Activated T-cell treated with anti-CD3 and anti-CD28 coated beads for 4 hours (primary cell): ENCODE measurements around the gene ELL2.
"Not testable (repeated sequence)": the region's sequence is repeated elsewhere in the genome, so short reads cannot be mapped to it uniquely, and the experiment has no call there.

Experiments used
- DNase-seq: peaks from one replicate; pipeline ENCODE4 v3.0.0-alpha.2; 2020

ELL2 gene

GRCh38 chr5:95858661-95859595, 102.7 kb downstream of the ELL2 start:
- peak; percentile 84 for DNase-seq

GRCh38 chr5:95858023-95858461, 103.6 kb downstream of the ELL2 start:
- no peak for DNase-seq

DNA sequence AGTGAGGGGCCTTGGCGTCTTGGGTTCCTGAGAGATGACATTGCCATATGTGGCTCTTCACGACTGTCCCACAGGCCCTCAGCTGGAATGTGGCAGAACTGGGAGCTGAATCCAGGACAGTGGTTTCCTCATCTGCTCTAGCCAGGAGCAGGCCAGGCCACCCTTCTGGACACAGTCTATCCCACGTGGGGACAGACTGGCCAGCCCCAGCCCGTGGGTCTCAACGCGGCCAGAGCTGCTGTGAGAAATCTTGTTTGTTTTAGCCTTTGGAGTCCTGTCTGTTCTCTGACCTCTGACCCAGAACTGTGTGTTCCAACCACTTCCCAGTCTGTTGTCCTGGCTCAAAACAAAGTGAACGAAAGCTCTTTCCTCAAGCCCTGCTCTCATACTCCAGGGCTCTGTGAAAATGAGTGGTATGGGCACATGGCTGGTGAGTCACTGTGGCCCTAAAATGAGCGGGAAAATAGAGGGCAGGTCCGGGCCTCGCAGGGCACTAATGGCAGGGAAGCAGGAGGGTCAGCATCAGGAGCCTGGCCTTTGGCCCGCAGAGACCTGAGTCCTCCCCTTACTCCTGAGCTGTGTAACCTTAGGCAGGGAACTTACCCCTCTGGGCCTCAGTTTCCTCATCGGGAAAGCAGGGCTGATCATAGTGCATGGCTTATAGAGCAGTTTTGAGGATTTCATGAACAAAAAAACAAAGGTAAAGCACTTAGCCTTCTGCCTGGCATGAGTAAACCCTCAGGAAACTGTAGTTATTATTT, 104.3 kb downstream of the ELL2 start:
- no peak for DNase-seq

- DNase-seq: no peak
Measured at GRCh38 chr5:95856501-95856981, 105.1 kb downstream of the ELL2 start.

- DNase-seq: no peak
Measured at GRCh38 chr5:95853490-95853889, 108.2 kb downstream of the ELL2 start.

DNA sequence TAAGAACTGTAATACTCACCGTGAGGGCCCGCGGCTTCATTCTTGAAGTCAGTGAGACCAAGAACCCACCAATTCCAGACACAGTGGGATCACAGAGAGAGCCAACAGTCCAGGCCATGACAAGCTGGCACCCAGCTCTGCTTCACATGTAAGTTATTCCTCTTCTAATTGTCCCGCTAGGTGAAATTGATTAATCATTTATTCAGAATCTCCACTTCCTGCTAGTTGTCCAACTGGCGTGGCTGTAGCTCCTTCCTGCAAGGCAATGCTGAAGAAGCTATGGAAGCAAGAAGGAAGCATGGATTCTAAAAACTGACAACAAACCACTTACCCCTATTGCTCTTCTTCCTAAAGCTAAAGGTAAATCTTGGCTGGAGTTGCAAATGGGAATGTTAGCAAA, 109.1 kb downstream of the ELL2 start:
- no peak for DNase-seq

- DNase-seq: not testable (repeated sequence)
Measured at GRCh38 chr5:95851141-95851540, 110.5 kb downstream of the ELL2 start.

DNA sequence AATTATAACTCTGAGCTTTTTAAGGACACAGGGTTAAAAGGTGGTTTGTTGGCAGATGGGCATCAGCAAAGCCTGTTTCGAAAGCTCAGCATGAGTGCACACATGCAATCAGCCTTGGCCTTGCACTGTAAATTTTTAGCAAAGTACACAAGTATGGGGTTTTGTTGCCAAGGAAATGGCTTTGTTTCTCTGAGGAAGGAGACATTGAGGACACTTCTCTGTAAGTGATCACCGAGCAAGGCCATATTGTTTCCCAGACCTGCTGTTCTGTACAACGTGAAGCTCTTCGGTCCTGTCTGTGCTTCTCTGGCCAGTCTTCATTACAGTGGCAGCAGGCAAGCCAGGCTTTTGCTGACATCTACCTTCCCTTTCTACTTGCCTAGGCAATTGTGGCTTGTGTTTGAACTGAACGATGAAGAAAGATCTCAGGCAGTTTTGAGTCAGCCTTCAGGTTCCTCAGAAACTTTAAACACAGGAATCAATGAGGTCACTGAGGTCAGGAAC, 111.2 kb downstream of the ELL2 start:
- DNase-seq: no peak

DNA sequence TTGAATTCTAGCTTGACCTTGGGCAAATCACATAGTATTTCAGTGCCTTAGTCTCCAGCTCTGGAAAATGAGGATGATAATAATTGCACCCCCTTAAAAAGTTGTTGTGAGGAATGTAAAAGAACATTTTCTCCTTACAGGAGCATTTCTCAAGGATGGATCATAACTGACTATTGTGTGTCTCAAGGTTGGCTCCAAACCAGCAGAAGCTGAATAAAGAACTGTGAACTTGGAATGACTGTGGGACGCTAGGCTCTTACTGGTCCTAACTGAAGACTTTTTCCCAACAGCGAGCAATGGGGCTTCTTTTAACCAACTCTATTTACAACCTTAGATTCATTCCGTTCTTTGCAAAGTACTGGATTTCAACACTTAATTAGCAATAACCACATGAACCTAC, 113.0 kb downstream of the ELL2 start:
- DNase-seq: no peak

GRCh38 chr5:95847261-95847592, 114.4 kb downstream of the ELL2 start:
- no peak for DNase-seq

DNA sequence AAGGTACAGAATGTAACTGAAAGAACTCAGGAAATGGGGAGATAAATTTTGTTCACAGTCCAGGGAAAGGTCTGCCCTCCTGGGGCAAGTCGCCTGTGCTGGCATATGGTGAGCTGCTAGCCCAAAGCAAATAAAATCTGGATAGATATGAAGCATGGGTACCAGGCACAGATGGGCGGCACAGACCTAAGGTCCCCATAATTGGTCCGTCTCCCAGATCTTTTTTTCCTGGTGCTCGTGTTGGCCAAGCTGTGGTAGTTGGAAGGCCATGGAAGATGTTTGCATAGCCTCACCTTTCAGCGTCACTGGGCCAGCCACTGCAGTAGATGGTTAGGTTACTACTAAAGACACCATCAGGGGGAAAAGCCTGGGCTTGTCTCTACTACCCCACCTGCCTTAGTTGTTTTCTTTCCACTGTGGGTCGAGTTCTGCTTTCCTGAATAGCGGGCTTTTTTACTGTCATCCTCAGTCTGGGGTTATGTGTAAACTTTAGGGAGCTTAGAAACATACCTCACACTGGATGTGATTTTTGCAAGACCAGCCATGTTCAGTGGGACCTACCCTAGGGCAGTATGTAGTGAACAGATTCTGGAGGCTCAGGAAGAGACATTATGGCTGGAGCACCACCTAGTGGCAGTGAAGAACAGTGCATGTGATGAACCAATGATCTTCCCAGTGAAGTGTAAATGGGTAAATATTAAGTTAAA, 114.9 kb downstream of the ELL2 start:
- DNase-seq: peak; percentile 59

- DNase-seq: no peak
Measured at GRCh38 chr5:95845391-95845790, 116.3 kb downstream of the ELL2 start.

GRCh38 chr5:95843733-95844223, 117.9 kb downstream of the ELL2 start:
- no peak for DNase-seq

GRCh38 chr5:95842854-95843544, 118.7 kb downstream of the ELL2 start:
- no peak for DNase-seq

DNA sequence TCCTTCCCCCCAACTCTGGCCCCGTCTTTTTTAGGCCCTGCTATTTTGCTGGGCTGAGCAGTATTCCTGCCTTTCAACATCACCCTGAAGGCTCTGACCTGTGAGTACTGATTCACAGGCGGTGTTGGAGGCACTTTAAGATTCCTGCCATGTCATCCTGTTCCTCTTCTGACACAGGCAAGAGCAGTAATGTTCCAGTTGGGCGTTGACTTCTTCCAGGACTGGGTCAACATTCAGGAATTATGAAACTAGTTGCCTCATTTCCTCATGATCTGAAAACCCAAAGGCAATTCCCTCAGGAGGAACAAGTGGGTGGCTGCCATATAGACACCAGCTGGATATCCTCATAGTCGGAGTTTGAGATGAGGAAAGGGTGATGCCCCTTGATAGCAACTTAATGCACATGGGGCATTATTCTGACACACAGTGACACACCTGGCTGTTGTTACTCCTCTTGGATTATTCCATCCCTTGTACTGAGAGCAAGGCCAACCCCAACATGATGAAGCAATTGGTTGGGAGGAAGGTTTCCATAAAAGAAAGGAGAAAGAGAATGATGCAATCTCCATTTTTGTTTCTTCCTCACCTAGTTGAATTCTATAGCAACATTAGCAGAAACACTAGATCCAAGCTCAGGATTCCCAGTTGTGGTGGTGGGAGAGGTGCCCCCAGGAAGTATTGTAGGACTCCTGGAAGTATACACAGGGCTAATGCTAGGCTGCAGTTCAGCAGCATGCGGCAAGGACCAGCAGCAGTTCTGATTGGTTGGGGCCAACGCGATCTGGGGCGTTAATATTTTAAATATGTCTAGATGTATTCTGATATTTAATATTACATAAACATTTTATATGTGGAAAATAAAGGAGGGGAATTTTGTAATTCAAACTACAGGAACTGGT, 119.5 kb downstream of the ELL2 start:
- DNase-seq: no peak

GRCh38 chr5:95840956-95841705, 120.5 kb downstream of the ELL2 start:
- no peak for DNase-seq

- no peak for DNase-seq
Measured at GRCh38 chr5:95839658-95840057, 122.0 kb downstream of the ELL2 start.

- DNase-seq: no peak
Measured at GRCh38 chr5:95838556-95838955, 123.1 kb downstream of the ELL2 start.

GRCh38 chr5:95838001-95838520, 123.6 kb downstream of the ELL2 start:
- no peak for DNase-seq

DNA sequence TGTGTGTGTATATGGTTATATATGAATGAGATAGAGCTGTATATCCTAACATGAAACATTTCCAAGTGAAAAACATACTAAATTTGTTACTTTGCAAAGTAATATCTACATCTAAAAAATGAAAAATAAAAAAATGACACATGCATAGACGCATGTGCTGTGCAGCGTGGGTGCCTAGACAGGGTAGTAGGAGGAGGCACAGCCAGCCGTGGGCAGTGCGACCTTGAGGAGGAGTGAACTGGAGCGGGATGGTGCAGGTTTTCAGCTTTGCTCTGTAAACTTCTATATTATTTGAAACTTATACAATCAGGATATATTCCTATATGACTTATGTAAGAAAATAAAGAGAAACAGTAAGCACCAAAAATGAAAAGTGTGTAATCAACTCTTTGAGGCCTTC, 124.2 kb downstream of the ELL2 start:
- no peak for DNase-seq
